ENCODE data around the gene PJVK. TPM values are rescaled to one million over a fixed set of nuclear protein-coding genes. Genes with fewer than 3 reads are reported as not detected.

Gene PJVK
- total and polyA plus RNA-seq, 2 of the 13 experiments (the other 11 are each of a cell fraction or from before 2014, with no cell fraction given): 1.2 to 2.6 TPM

DNA sequence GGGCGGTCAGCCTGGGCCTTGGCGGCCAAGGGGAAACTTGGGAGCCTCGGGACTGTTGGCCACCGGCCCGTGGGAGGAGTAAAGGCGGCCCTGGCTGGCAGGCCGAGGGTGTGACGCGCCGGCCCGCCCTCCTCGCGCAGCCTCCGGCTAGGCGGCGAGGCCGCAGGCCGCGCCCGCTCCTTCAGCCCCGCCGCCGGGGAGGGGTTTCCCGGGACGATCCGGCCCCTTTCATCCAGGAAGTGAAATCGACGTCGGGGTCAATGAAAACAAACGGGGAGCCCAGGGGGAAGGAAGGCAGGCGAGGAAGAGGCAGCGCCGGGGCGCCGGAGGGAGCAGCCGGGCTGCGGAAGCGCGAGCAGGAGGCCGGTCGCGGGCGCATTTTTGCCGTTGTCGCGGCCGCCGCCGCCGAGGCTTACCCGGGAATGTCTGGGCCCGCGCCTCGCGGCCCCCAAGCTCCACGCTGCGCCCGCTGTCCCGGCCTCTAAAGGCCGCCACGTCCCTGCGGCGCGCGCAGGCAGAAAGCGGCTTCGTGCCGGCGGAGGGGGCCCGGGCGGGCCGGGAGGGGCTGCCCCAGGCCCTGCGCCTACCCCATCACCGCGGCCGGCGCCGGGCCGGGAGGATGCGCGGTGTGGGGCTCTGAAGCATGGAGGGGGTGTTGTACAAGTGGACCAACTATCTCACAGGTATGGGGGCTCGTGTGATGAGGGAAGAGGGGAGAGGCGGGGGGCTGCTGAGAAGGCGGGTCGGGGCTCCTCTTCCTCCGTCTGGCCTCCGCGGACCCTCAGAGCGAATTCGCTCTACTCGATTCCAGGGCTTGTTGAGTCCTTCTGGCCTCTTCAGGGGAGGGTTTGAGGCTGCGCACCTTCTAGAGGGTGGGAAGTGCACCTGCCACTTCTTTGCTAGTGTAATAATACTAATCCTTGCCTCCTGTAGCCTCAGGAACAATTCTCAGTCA lies 29.3 kb downstream of the PJVK start, which contains the start of gene PLEKHA3 (continued):
- TF ChIP-seq, protein P1, sequence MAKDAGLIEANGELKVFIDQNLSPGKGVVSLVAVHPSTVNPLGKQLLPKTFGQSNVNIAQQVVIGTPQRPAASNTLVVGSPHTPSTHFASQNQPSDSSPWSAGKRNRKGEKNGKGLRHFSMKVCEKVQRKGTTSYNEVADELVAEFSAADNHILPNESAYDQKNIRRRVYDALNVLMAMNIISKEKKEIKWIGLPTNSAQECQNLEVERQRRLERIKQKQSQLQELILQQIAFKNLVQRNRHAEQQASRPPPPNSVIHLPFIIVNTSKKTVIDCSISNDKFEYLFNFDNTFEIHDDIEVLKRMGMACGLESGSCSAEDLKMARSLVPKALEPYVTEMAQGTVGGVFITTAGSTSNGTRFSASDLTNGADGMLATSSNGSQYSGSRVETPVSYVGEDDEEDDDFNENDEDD (CRISPR knock-in tag; IDR thresholded peaks at IDR 0.05; ENCODE audit: borderline replicate concordance): peak; percentile 65; the same call in 1 of the 2 replicates
- TF ChIP-seq ZNF274 (CRISPR knock-in tag; IDR thresholded peaks at IDR 0.05): no peak
- TF ChIP-seq ZNF256 (CRISPR knock-in tag; conservative IDR thresholded peaks at IDR 0.05): 0 out of 2 replicates have a peak, but pooled peaks have one; percentile 55
- TF ChIP-seq, protein P2, sequence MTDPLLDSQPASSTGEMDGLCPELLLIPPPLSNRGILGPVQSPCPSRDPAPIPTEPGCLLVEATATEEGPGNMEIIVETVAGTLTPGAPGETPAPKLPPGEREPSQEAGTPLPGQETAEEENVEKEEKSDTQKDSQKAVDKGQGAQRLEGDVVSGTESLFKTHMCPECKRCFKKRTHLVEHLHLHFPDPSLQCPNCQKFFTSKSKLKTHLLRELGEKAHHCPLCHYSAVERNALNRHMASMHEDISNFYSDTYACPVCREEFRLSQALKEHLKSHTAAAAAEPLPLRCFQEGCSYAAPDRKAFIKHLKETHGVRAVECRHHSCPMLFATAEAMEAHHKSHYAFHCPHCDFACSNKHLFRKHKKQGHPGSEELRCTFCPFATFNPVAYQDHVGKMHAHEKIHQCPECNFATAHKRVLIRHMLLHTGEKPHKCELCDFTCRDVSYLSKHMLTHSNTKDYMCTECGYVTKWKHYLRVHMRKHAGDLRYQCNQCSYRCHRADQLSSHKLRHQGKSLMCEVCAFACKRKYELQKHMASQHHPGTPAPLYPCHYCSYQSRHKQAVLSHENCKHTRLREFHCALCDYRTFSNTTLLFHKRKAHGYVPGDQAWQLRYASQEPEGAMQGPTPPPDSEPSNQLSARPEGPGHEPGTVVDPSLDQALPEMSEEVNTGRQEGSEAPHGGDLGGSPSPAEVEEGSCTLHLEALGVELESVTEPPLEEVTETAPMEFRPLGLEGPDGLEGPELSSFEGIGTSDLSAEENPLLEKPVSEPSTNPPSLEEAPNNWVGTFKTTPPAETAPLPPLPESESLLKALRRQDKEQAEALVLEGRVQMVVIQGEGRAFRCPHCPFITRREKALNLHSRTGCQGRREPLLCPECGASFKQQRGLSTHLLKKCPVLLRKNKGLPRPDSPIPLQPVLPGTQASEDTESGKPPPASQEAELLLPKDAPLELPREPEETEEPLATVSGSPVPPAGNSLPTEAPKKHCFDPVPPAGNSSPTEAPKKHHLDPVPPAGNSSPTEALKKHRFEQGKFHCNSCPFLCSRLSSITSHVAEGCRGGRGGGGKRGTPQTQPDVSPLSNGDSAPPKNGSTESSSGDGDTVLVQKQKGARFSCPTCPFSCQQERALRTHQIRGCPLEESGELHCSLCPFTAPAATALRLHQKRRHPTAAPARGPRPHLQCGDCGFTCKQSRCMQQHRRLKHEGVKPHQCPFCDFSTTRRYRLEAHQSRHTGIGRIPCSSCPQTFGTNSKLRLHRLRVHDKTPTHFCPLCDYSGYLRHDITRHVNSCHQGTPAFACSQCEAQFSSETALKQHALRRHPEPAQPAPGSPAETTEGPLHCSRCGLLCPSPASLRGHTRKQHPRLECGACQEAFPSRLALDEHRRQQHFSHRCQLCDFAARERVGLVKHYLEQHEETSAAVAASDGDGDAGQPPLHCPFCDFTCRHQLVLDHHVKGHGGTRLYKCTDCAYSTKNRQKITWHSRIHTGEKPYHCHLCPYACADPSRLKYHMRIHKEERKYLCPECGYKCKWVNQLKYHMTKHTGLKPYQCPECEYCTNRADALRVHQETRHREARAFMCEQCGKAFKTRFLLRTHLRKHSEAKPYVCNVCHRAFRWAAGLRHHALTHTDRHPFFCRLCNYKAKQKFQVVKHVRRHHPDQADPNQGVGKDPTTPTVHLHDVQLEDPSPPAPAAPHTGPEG (CRISPR knock-in tag; IDR thresholded peaks at IDR 0.05): peak; percentile 86
- peak; percentile 32 for TF ChIP-seq DMAP1 (CRISPR knock-in tag; IDR thresholded peaks at IDR 0.05)
- peak; percentile 65 for TF ChIP-seq ZNF776 (CRISPR knock-in tag; IDR thresholded peaks at IDR 0.05)
- TF ChIP-seq ZNF329 (CRISPR knock-in tag; IDR thresholded peaks at IDR 0.05; ENCODE audit: low read depth): peak; percentile 81
- TF ChIP-seq TAF15 (IDR thresholded peaks at IDR 0.05; ENCODE audit: low read depth, low read length, poor library complexity, severe bottlenecking): no peak
- TF ChIP-seq ZNF619 (CRISPR knock-in tag; IDR thresholded peaks at IDR 0.05): no peak; the same call in 1 of the 2 replicates
- no peak for TF ChIP-seq KLF9 (CRISPR knock-in tag; IDR thresholded peaks at IDR 0.05; ENCODE audit: low read depth)
- no peak for TF ChIP-seq MTF1 (CRISPR knock-in tag; IDR thresholded peaks at IDR 0.05)
- no peak for TF ChIP-seq FOSL1 (CRISPR knock-in tag; IDR thresholded peaks at IDR 0.05; ENCODE audit: borderline replicate concordance)
- no peak for TF ChIP-seq NFATC3 (CRISPR knock-in tag; IDR thresholded peaks at IDR 0.05)
- TF ChIP-seq, protein P3, sequence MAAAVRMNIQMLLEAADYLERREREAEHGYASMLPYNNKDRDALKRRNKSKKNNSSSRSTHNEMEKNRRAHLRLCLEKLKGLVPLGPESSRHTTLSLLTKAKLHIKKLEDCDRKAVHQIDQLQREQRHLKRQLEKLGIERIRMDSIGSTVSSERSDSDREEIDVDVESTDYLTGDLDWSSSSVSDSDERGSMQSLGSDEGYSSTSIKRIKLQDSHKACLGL (CRISPR knock-in tag; IDR thresholded peaks at IDR 0.05): no peak
- TF ChIP-seq SRSF4 (IDR thresholded peaks at IDR 0.05; ENCODE audit: low read depth, low read length, poor library complexity, severe bottlenecking): no peak
- TF ChIP-seq ZNF333 (CRISPR knock-in tag; IDR thresholded peaks at IDR 0.05; ENCODE audit: borderline replicate concordance): no peak
- TF ChIP-seq PTBP1 (IDR thresholded peaks at IDR 0.05; ENCODE audit: low read depth, low read length, poor library complexity, severe bottlenecking): no peak
- no peak for TF ChIP-seq NFYC (CRISPR knock-in tag; IDR thresholded peaks at IDR 0.05)
- TF ChIP-seq MED13 (CRISPR knock-in tag; IDR thresholded peaks at IDR 0.05): peak; percentile 50; the same call in 1 of the 2 replicates
- TF ChIP-seq GTF2F1 (IDR thresholded peaks at IDR 0.05; ENCODE audit: low read length): no peak
- no peak for TF ChIP-seq ZNF879 (CRISPR knock-in tag; IDR thresholded peaks at IDR 0.05)
